ENCODE data around the gene HEPACAM.

DNA sequence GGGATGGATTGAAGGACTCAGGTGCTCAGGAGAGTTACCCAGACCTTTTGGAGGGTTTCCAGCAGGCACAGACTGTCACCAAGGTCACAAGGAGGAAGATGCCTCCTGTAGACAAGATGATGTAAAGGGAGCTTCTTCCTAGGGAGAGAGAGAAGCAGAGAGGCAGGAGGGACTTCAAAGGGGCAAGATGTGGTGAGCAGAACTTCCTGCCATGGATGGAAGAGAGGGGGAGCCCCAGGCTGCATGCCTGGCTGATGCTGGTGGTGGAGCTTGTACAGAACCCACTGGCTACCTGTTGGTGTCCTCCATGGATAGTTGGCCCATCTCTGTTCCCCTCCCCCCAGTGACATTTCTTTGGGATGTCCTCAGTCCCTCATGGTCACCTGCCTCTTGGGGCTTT, 12.6 kb downstream of the HEPACAM start:
- no peak for TF ChIP-seq PATZ1 (CRISPR knock-in tag; IDR thresholded peaks at IDR 0.05; ENCODE audit: borderline replicate concordance)
- TF ChIP-seq CREB5 (CRISPR knock-in tag; IDR thresholded peaks at IDR 0.05; ENCODE audit: low read depth), result no peak
- no peak for TF ChIP-seq ISL1 (CRISPR knock-in tag; IDR thresholded peaks at IDR 0.05)
- TF ChIP-seq ESRRG (CRISPR knock-in tag; IDR thresholded peaks at IDR 0.05), result no peak
- no peak for TF ChIP-seq OSR1 (CRISPR knock-in tag; IDR thresholded peaks at IDR 0.05)
- no peak for TF ChIP-seq ARNTL (CRISPR knock-in tag; IDR thresholded peaks at IDR 0.05; ENCODE audit: borderline replicate concordance, low read depth)
- no peak for TF ChIP-seq ZC3H10 (CRISPR knock-in tag; IDR thresholded peaks at IDR 0.05)
- TF ChIP-seq ZNF565 (CRISPR knock-in tag; conservative IDR thresholded peaks at IDR 0.05; ENCODE audit: low read depth), result no peak
- TF ChIP-seq, protein P1, sequence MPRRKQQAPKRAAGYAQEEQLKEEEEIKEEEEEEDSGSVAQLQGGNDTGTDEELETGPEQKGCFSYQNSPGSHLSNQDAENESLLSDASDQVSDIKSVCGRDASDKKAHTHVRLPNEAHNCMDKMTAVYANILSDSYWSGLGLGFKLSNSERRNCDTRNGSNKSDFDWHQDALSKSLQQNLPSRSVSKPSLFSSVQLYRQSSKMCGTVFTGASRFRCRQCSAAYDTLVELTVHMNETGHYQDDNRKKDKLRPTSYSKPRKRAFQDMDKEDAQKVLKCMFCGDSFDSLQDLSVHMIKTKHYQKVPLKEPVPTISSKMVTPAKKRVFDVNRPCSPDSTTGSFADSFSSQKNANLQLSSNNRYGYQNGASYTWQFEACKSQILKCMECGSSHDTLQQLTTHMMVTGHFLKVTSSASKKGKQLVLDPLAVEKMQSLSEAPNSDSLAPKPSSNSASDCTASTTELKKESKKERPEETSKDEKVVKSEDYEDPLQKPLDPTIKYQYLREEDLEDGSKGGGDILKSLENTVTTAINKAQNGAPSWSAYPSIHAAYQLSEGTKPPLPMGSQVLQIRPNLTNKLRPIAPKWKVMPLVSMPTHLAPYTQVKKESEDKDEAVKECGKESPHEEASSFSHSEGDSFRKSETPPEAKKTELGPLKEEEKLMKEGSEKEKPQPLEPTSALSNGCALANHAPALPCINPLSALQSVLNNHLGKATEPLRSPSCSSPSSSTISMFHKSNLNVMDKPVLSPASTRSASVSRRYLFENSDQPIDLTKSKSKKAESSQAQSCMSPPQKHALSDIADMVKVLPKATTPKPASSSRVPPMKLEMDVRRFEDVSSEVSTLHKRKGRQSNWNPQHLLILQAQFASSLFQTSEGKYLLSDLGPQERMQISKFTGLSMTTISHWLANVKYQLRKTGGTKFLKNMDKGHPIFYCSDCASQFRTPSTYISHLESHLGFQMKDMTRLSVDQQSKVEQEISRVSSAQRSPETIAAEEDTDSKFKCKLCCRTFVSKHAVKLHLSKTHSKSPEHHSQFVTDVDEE (CRISPR knock-in tag; IDR thresholded peaks at IDR 0.05), result no peak
- TF ChIP-seq ZFP3 (CRISPR knock-in tag; IDR thresholded peaks at IDR 0.05), result no peak
- TF ChIP-seq GLIS3 (CRISPR knock-in tag; IDR thresholded peaks at IDR 0.05), result no peak
- no peak for TF ChIP-seq RARB (CRISPR knock-in tag; IDR thresholded peaks at IDR 0.05)
- no peak for TF ChIP-seq TCF4 (CRISPR knock-in tag; IDR thresholded peaks at IDR 0.05; ENCODE audit: borderline replicate concordance)
- TF ChIP-seq, protein P2, sequence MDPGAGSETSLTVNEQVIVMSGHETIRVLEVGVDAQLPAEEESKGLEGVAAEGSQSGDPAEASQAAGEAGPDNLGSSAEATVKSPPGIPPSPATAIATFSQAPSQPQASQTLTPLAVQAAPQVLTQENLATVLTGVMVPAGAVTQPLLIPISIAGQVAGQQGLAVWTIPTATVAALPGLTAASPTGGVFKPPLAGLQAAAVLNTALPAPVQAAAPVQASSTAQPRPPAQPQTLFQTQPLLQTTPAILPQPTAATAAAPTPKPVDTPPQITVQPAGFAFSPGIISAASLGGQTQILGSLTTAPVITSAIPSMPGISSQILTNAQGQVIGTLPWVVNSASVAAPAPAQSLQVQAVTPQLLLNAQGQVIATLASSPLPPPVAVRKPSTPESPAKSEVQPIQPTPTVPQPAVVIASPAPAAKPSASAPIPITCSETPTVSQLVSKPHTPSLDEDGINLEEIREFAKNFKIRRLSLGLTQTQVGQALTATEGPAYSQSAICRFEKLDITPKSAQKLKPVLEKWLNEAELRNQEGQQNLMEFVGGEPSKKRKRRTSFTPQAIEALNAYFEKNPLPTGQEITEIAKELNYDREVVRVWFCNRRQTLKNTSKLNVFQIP (CRISPR knock-in tag; IDR thresholded peaks at IDR 0.05; ENCODE audit: borderline replicate concordance, low read depth), result no peak
